ELF-1 (cell line): ENCODE results near the gene S100A11.
"Not testable (repeated sequence)": the region's sequence is repeated elsewhere in the genome, so short reads cannot be mapped to it uniquely, and the experiment has no call there.

Experiments
- DNase-seq: peaks from one replicate; pipeline ENCODE4 v3.0.0-alpha.2; 2016; ENCODE audit warnings: low read depth, low spot score

S100A11 gene

DNA sequence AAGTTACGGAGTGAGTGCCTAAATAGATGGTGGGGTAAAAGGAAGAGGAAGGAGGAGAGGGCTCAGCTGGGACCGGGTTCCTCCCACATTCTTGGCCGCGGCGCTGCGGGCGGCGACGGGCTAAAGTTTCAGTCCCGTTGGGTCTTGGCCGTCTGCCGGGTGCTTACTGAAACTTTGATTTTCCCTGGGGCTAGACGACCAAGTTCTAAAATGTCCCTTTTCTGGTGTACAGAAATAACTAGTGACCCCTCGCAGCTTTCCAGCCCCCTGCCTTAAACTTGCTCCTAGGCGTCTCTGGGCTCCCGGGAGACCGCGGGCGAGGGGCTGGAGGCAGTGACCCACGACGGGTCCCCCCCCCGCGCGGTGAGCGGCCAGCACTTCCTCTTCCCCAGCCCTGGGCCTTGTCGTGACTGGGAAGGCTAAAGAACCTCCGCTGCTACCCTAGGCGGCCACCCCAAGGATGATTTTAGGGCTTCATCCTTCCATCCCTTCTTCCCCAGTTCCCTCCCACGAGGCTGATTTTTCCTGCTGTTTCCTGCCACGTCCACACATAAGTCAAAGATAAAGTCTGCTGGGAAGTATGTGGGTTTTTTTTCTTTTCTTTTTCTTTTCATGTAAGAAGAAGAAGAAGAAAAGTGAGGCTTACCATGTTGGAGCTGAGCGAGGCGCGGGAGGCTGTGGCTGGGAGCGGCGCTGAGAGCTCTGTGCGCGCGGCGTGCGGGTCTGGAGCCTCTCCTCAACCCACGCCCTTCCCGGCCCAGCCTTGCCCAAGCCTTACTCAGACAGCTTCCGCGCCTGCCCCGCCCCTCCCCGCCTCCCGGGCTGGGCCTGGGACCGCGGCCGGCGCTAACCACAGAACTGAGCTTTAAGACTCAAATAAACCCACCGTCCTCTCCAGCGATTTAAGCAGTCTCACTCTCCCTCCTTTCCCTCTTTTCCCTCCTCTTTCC lies at the start of gene S100A11:
TSS of gene S100A11 (minus strand) at position 738 of the 950 bp plus-strand sequence. CDS start at position 649, 89 bp downstream.
- peak; percentile 86 for DNase-seq

DNA sequence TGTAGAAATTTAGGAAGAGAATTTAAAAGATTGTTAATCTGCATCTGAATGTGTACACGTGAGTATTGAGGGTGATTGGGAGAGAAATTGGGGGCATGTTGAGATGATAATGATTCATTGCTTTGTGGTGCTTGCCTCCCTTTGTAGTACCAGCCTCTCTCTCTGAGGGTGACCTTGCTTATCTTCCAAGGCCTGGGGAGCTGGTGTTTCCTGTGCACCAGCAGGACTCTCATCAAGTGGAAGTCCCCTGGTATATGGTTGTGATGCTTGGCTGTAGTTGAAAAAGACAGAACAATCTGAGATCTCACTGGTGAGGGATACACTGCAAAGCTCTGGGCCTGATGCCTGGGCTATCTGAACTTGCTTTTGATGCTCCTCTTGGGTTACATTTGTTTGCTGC lies 48.0 kb upstream of the S100A11 start:
- DNase-seq: no peak

DNA sequence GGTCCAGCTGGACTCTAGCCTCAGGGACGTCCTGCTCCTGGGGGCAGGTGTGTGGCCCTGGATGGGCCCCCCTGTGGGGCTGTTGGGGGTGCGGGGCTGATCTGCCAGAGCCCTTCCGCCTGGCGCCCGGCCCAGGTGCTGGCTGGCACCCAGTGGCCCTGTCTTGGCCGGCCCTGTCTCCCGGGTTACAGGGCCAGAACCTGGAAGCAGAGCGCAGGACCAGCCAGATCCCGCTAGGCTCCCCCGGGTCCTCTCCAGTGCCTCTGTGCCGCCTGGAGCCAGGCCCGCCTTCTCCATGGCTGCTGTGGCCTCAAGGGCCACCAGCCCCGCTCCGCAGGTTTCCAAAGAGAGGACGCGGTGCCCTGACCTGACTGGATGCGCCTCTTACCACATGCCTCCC lies 44.2 kb upstream of the S100A11 start:
- not testable (repeated sequence) for DNase-seq

DNA sequence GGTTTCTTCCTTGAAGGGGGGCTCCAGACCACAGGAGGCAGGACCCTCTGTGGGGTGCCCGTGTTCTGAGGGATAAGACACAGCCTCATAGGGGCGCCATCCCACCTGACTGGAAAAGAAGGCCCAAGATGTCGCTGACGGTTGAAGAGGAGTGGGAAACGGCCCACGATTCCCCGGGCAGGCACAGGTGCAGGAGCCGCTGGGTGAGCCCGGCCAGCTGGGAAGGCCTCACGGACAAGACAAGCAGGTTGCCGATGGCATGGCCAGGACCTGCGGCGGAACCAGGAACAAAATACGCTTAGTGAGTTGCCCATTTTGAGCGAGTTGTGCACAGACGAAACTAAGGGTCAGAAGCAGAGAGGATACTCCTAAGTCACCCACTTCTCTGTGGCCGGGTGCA lies 43.7 kb upstream of the S100A11 start:
- not testable (repeated sequence) for DNase-seq

DNA sequence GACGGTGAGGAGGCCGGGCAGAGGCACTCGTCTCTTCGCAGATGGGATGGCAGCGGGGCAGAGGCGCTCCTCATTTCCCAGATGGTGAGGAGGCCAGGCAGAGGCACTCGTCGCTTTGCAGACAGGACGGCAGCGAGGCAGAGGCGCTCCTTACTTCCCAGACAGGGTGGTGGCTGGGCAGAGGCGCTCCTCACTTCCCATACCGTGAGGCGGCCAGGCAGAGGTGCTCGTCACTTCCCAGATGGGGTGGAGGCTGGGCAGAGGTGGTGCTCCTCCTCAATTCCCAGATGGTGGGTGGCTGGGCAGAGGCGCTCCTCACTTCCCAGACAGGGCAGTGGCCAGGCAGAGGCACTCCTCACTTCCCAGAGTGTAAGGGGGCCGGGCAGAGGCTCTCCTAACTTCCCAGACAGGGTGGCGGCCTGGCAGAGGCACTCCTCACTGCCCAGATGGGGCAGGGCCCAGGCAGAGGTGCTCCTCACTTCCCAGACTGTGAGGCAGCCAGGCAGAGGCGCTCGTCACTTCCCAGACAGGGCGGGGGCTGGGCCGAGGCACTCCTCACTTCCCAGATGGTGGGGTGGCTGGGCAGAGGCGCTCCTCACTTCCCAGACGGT lies 42.1 kb upstream of the S100A11 start:
- no peak for DNase-seq

DNA sequence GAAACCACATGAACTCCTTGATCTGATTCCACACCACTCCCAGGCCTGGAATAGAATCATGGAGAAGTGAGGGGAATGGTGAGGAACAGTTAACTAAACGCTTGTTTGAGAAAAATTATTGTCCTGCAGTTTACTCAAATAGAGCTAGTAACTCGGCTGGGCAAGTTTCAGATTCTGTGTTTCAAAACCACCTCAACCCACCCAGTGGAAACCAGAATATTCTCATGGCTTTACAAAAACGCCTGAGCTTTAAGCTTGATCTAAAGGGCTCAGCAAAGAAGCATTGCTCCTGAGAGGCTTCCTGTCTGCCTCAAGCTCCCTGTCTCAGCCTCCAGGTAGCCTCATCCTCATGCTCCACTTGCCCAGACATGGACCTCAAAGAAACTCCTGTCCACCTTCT lies 35.5 kb upstream of the S100A11 start:
- DNase-seq: no peak

DNA sequence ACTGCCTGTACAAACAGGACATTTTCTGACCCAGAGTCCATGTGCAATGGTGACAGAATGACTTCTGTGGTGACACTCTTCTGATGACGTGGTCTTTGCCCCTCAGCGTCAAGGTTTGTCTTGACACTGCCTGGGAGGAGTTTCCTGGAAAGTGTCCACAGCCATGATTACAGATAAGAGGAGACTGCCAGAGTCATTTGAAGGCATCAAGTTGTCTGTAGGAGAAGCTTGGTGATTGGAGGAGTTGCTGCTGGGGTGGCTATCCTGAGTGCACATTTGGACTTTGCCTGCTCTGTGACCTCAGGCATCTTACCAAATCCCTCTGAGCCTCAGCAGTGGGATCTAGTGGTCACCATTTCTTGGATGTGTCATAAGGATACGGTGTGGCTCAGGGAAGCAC lies 34.3 kb upstream of the S100A11 start:
- DNase-seq: no peak

DNA sequence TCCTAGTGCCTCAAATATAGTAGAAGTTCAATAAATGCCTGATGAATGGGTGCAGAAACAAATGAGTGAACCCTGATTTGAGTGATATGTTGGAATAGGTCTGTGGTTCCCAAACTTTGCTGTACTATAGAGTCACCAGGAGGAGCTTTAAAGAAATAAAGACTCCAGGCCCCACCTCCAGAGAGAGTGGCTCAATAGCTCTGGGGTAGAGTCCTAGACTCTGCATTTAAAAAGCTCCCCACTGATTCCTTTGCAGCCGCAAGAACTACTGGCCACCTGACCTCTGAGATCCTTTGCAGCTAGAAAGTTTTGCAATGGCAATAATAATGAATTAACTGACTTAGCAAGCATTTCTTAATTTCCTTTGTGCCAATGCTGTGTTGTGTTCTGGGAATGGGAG lies 31.1 kb upstream of the S100A11 start:
- no peak for DNase-seq

DNA sequence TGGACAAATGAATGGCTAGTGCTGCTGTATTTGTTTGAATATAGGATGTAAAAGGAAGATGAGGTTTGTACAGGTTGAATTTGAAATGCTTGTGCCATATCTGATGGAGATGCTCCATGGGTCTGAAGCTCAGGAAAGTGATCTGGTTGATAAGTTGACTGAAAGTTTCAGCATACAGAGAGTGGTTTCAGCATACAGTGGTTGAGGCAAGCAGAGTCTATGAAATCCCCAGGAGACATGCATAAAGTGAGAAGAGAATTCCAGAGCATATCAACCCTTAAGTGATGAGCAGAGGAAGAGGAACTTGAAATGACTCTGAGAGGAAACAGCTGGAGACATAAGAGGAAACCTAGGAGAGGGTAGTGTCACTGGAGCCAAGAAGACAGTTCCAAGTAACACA lies 30.3 kb upstream of the S100A11 start:
- no peak for DNase-seq

DNA sequence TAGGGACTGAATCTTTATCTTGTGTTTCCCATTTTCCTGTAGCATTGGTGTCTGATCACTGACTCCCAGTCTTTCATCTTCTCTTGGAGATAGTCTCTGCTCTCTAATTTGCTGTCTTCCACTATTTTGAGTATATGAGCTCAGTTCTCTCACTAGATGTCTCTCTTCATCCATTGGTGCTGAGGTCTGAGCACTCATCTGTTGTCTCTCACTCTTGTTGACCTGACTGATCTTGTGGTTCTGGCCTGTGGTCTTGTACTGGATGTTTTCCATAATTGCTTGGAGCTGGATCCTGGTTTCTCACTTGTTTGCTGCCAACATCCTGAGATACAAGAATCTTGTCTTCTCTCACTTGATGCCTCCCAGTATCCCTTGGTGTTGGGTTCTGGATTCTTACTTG lies 25.1 kb upstream of the S100A11 start:
- DNase-seq: no peak

DNA sequence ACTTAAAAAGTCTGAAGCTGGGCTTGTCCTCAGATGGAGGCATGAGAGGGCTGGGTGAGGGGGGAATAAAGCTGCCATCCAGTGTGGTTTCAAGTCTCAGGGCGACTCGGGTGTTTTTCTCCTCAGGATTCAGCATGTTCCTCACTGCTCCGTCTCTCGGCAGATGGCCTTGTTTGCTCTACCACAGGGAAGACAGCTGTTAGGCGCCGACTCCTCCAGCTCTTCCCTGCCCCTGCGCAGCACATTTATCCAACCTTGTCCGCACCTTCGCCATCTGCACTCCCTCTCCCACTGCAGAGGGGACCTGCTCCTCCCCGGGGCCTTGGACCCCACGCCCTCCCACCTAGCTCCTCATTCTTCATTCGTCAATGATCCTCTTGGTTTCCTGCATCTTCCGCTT lies 16.6 kb upstream of the S100A11 start:
- no peak for DNase-seq

DNA sequence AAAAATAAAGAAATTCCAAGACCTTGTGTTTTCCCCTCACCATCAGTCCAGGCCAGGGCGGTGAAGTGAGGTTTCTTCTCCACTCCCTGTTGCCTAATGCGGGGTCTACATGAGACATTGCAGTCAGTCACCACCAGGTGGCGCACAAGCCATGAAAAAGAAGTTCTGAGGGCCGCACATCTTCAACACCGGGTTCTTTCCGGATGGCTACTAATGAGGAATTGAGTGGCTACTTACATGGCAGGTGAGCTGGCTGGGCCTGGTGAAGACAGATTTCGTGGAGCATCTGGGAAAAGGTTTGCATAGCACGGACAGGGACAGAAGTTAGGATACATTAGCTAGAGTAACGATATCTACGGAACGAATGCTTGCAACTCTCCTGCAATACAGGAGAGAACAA lies 15.8 kb upstream of the S100A11 start:
- peak; percentile 89 for DNase-seq

DNA sequence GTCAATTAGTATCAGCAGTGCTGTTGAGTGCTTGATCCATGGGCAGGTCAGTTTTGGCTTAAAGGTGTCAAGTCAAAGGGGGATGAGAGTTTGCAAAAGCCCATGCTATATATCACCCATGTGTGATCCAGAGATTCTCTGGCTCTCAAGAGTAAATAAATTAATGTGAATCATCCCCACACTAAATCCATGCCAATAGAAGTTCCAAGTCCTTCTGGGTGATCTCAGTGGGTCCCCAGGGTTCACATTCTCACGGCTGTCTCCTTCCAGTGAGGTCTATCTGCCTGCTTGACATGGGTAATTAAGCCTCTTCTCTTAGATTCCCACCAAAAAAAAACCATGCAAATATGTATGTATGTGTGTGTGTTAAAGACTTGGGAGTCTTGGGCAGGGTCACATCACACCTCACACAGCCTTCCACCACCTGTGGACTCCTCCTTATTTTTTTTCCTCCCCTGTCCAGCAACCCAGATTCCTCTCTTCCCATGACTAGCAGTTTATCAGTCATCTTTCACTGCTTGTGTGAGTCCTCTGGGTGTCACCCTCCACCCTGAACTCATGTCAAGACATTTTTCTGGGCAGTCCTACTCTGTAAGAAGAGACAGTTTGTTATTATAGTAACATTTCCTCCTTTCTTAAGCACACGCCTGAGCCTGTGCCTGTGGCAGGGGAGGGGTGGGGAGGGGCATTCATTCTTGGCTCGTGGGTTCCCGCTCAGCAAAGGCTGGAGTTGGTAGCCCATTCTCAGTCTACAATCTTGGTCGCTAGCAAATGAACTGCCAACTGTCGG lies 14.3 kb upstream of the S100A11 start:
- DNase-seq: no peak

DNA sequence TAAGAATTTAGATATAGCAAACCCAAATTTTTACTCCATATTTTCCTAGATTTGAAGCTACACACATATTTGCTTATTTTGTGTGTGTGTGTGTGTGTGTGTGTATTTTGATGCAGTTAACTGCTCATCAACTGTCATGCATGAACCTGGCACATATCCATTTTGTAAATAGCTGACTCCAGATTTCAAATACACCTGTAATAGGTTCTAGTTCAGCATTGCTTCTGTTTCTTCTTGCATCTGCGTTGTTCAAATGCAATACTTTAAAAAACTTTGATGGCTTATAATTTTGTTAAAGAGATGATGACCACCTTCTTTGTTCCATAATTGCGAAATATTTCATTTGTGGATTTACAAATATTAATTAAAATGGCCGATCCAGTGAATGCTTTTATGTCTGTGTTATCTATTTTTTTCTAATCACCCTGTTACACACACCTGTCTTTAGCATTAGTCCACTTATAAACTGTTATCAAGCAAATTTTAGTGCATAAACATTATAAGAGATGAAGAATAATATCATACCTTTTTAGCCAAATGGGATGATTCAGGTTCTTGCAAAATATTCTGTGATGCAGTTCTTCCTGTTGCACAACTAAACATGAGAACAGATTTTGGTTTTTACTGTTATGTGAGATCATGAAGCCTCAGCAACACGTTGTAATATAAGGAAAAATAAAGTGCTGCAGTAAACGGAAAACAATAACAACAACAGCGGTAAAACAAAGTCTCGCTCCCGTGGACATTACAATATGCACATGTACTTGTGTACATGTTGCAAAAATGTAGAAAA lies 12.7 kb upstream of the S100A11 start:
- no peak for DNase-seq

DNA sequence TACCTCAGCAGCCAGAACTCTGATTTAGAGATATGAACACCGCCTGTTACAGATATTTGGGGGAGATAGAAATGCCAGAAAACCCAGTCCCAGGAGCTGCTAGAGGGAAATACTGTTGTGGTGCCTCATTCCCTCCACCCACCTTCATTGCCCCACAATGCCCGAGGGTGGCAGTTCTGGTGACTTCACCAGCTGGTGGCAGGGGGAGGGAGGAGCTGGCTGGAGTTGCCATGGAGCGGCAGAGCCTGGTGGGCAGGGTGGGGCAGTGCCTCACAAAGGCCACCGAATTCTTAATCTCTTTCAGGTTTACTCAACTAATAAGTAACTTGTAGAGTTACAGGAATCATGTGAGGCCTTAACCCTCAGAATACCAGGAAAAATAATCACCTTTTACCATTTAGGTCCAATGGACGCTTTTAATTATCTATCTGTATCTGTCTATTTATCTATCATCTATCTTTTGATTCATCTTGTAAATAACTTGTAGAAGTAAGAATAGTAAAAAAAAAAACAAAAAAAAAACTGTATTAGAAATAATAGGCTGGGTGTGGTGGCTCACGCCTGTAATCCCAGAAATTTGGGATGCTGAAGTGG lies 11.7 kb upstream of the S100A11 start:
- no peak for DNase-seq

DNA sequence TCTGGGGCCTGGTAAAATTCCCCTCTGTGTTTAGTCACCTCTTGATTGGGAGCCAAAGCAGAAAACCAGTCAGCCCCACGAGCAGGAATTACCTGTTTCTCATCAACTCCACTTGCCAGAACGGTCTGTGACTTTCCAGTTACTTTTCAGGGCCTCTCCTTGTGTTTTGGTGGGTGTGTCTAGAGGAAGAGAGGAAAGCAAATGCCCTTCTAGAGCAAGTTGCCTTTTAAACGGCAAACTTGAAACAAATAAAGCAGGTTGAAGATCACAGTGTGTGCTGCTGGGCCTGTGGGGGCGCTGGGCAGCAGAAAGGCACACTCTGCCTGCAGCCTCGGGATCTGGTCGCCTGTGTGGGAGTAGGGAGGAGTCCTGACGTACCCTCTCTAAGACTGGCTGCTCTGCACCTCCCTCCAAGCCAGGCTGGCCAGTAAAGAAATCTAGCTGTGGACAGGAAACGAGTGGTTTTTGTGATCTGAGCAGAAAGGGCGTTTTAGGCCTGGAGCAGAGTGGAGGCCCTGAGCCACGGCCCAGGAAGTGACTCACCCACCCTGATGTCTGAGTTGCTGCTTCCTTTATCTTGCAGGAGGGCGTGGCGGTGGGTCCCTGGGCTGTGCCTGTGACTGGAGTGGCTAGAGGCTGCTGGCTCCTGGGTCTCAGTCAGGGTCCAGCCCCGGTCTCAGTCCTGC lies 11.1 kb upstream of the S100A11 start:
- DNase-seq: peak; percentile 96

DNA sequence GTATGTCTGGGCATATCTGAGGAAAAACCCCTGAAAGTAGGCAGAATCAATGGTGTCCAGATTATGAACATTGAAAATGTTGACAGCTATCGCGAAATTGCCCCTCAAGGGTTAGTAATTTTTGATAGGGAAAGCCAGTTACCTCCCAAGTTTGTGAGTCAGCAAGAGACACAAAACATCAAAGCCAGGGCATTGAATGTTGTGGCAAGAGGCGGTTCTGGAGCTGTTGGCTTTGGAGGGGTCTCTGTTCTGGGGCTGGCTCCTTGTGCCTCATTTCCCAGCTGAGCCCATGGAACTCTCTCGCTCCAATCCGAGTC lies 10.6 kb upstream of the S100A11 start:
- DNase-seq: no peak

DNA sequence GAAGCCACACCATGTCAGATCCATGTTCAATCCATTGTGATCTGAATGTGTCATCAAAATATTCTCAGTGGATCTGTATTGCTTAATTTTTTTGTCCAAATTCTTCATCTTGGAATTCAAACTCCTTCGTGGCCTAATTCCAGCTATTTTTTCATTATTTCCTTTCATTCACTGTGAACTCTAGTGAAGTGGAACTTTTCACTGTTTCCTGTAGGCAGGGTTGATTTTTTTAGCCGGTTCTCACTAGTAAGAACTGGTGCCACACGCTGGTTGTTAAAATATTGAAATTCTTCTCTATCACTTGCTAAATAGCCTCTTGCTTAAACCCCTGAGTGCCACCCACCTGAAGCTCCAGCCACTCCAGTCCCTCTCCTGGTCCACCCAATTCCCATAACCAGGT lies 7.6 kb upstream of the S100A11 start:
- no peak for DNase-seq

DNA sequence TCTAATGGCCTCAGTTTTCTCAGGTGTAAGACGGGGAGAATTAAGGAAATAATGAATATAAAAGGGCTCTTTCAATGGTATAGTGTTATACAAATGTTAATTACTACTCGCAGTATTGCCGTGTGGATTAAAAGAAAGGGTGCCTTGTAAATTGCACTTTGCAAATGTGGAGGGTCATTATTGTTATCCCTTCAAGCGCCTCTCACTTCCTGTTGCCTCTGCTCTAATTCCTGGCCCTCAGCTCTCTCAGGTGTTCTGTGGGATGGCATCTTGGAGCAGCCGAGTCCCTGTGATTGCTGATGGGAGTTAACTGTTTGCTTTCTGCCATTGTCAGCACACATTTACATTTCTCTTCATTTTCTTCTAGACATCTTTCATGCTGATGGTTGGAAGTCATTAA lies 7.1 kb upstream of the S100A11 start:
- peak; percentile 29 for DNase-seq

DNA sequence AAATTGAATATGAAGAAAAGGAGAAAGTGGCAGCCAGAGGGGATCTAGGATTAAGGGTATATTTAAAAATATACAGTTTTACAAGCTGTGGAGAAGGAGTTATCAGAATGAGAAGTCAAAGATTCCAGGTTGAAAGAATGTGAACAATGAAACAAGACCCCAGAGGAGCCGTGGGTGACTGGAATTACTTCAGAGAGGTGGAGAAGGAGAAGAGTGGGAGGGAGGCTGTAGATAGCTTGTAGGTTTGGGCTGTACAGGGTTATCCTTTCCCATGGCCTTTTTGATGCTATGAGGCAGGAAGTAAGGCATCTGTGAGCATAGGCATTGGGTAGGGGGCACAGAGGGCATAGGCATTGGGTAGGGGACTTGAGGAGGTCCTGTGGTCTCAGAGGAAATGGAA lies 5.2 kb upstream of the S100A11 start:
- no peak for DNase-seq

DNA sequence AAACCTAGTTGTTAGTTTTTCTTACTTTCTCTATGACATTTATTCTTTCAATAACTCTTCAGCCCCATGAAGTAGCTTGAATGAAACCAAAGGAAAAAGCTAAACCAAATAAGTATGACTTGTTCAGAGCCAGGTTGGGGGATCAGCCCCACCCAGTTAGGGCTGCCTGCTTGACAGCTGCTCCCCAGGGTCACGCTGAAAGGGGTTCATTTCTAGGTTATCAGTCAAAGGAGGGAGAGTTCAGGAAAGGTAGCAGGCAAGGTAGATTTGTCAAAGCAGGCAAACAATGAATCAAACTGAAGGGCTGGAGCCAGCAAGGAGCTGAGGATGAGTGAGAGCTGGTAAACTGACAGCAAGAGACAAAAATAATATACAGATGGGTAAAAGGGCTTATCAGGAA lies 3.1 kb upstream of the S100A11 start:
- no peak for DNase-seq
